Transverse colon (tissue), 3 donors: ENCODE results near the gene LRP1B.

Experiments used
- CTCF ChIP-seq, 5 experiments: fragments of 200-600 bp in 3 of 5; fragments of 450-650 bp in 2 of 5; sonication (generic) in 3 of 5; IDR thresholded peaks; 1 replicate in 2 of 5; 2 replicates in 3 of 5; pipeline ENCODE4 v1.5.1; 2016 to 2017; ENCODE audit warnings: antibody characterized with exemption in 5 of 5, inconsistent platforms in 3 of 5, mild to moderate bottlenecking in 2 of 5, moderate library complexity in 1 of 5
- POLR2A ChIP-seq: fragments of 450-650 bp; IDR thresholded peaks from one replicate; pipeline ENCODE4 v1.6.1; 2016; ENCODE audit warnings: antibody characterized with exemption, mild to moderate bottlenecking, moderate library complexity

DNA sequence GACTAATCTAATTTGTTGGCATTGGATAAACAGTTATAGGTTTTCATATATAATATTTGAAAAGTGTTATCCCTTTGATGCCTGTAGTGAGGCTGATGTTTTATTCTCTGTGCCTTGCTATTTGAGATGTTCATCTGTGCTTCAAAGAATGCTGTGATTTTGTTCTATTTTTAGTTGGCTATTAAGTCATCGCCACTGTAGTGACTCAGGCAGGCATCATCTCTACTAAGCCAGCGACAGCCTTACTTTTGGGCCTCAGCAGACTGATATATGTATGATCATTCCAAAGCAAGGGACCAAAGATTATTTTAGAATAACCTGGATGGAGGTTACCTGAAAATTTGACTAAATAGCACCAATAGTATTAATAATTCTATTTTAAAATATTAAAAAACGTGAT, 1676.1 kb downstream of the LRP1B start:
- no peak for TF ChIP-seq CTCF (IDR thresholded peaks at IDR 0.05)
- TF ChIP-seq POLR2A = no peak
